Fibroblast of skin of left biceps (primary cell): ENCODE data around the gene GEN1.

Experiments used
- DNase-seq, 2 experiments: peaks; one replicate each; pipeline ENCODE4 v3.0.0-alpha.2; 2013; ENCODE audit warnings: low read depth in 2 of 2

The GEN1 gene

GRCh38 chr2:17752892-17753802, 791 bp upstream of the GEN1 start:
- DNase-seq = no peak

- no peak for DNase-seq
These were observed 961 bp downstream of the GEN1 start for GRCh38 chr2:17754773-17755425.

GRCh38 chr2:17756668-17757067, 2.7 kb downstream of the GEN1 start:
- no peak for DNase-seq

GRCh38 chr2:17757321-17757720, 3.4 kb downstream of the GEN1 start:
- no peak for DNase-seq

- no peak for DNase-seq
These were observed 4.2 kb downstream of the GEN1 start for GRCh38 chr2:17758118-17758517.

- DNase-seq = no peak
These were observed 5.9 kb downstream of the GEN1 start for GRCh38 chr2:17759805-17760204.

- DNase-seq = no peak
These were observed 8.5 kb downstream of the GEN1 start for GRCh38 chr2:17762451-17762850.

- DNase-seq = no peak
These were observed 9.8 kb downstream of the GEN1 start for GRCh38 chr2:17763641-17764333.

GRCh38 chr2:17765398-17765797, 11.5 kb downstream of the GEN1 start:
- no peak for DNase-seq

GRCh38 chr2:17768894-17769293, 15.0 kb downstream of the GEN1 start:
- no peak for DNase-seq

- no peak for DNase-seq
These were observed 18.0 kb downstream of the GEN1 start for GRCh38 chr2:17771956-17772355.

- no peak for DNase-seq
These were observed 18.6 kb downstream of the GEN1 start for GRCh38 chr2:17772532-17772931.

- no peak for DNase-seq
These were observed 26.6 kb downstream of the GEN1 start for GRCh38 chr2:17780546-17780945.

- no peak for DNase-seq
These were observed 27.5 kb downstream of the GEN1 start for GRCh38 chr2:17781482-17781881.

- DNase-seq = no peak
These were observed 32.8 kb downstream of the GEN1 start for GRCh38 chr2:17786727-17787126.

GRCh38 chr2:17788773-17789172, 34.8 kb downstream of the GEN1 start:
- no peak for DNase-seq

- no peak for DNase-seq
These were observed 36.6 kb downstream of the GEN1 start for GRCh38 chr2:17790536-17790935.

- DNase-seq = peak; percentile 89 to 92
These were observed 37.3 kb downstream of the GEN1 start for GRCh38 chr2:17791121-17791816.

- DNase-seq = no peak
These were observed 37.8 kb downstream of the GEN1 start for GRCh38 chr2:17791817-17792130.

- peak in 1 of 2 experiments; percentile 21 for DNase-seq
These were observed 38.6 kb downstream of the GEN1 start for GRCh38 chr2:17792515-17792914.

GRCh38 chr2:17793296-17793695, 39.4 kb downstream of the GEN1 start:
- DNase-seq = no peak

- DNase-seq = peak in 1 of 2 experiments; percentile 7
These were observed 39.9 kb downstream of the GEN1 start for GRCh38 chr2:17793803-17794354.
